Astrocyte (in vitro differentiated cells and primary cell): ENCODE measurements around the gene DPPA5. TPM values are rescaled to one million over a fixed set of nuclear protein-coding genes. Genes with fewer than 3 reads are reported as not detected.

Experiments
- DNase-seq: peaks from one replicate; pipeline ENCODE4 v3.0.0-alpha.2; 2010; ENCODE audit warnings: low read depth
- FAIRE-seq: peaks from 2 replicates; lab custom pipeline; 2011; peaks lifted over from hg19 to GRCh38; lab: Jason Lieb, UNC
- H2AFZ ChIP-seq: 2 replicates; pipeline ENCODE4 v1.6.0; 2012; ENCODE audit warnings: low read depth, low read length, inconsistent platforms
- H3K27ac ChIP-seq: 2 replicates; pipeline ENCODE4 v1.5.1; 2011; ENCODE audit warnings: low read depth, low read length, inconsistent platforms
- H3K27me3 ChIP-seq: 2 replicates; pipeline ENCODE4 v1.6.0; 2011; ENCODE audit warnings: low read length, inconsistent platforms; ENCODE audit not compliant: insufficient read depth
- H3K36me3 ChIP-seq: 2 replicates; pipeline ENCODE4 v1.5.1; 2011; ENCODE audit warnings: low read length, inconsistent platforms; ENCODE audit not compliant: insufficient read depth
- H3K4me1 ChIP-seq: 2 replicates; pipeline ENCODE4 v1.5.1; 2011; ENCODE audit warnings: low read length, inconsistent platforms; ENCODE audit not compliant: insufficient read depth
- H3K4me2 ChIP-seq: 2 replicates; pipeline ENCODE4 v1.6.0; 2012; ENCODE audit warnings: low read length, inconsistent platforms
- H3K4me3 ChIP-seq: 2 replicates; pipeline ENCODE4 v1.5.1; 2011; ENCODE audit warnings: low read depth, mild to moderate bottlenecking, low read length, inconsistent platforms; ENCODE audit not compliant: insufficient read depth
- H3K79me2 ChIP-seq: 2 replicates; pipeline ENCODE4 v1.6.0; 2012; ENCODE audit warnings: mild to moderate bottlenecking, low read length, inconsistent platforms; ENCODE audit not compliant: insufficient read depth
- H3K9ac ChIP-seq: 2 replicates; pipeline ENCODE4 v1.6.0; 2012; ENCODE audit warnings: mild to moderate bottlenecking, low read length, inconsistent platforms
- H3K9me3 ChIP-seq: 2 replicates; pipeline ENCODE4 v1.5.1; 2012; ENCODE audit warnings: low read depth, mild to moderate bottlenecking, low read length, inconsistent platforms; ENCODE audit not compliant: insufficient read depth
- H4K20me1 ChIP-seq: 2 replicates; pipeline ENCODE4 v1.6.0; 2012; ENCODE audit warnings: low read length, inconsistent platforms; ENCODE audit not compliant: insufficient read depth
- H3K27ac Mint-ChIP-seq: one replicate; pipeline ENCODE4 v1.8.0; 2021; ENCODE audit warnings: mild to moderate bottlenecking, mixed read lengths; ENCODE audit not compliant: unreplicated experiment
- H3K27me3 Mint-ChIP-seq: one replicate; pipeline ENCODE4 v1.8.0; 2021; ENCODE audit warnings: low read depth, mixed read lengths; ENCODE audit not compliant: unreplicated experiment
- H3K36me3 Mint-ChIP-seq: one replicate; pipeline ENCODE4 v1.8.0; 2021; ENCODE audit warnings: low read depth, mixed read lengths; ENCODE audit not compliant: unreplicated experiment
- H3K4me1 Mint-ChIP-seq: one replicate; pipeline ENCODE4 v1.8.0; 2021; ENCODE audit warnings: low read depth, mixed read lengths; ENCODE audit not compliant: unreplicated experiment
- H3K4me3 Mint-ChIP-seq: one replicate; pipeline ENCODE4 v1.8.0; 2021; ENCODE audit warnings: mild to moderate bottlenecking, moderate library complexity, mixed read lengths; ENCODE audit not compliant: unreplicated experiment
- H3K9me3 Mint-ChIP-seq: one replicate; pipeline ENCODE4 v1.8.0; 2021; ENCODE audit warnings: mild to moderate bottlenecking, mixed read lengths; ENCODE audit not compliant: unreplicated experiment
- EZH2 ChIP-seq: IDR thresholded peaks from 2 replicates; pipeline ENCODE4 v1.6.1; 2012; ENCODE audit warnings: mild to moderate bottlenecking, low read length, inconsistent platforms; ENCODE audit not compliant: insufficient read depth
- total RNA-seq: library from RNA; stranded (reverse); gene quantifications from 2 replicates; pipeline ENCODE4 v1.2.1, GENCODE V29; 2021
- TF ChIP-seq, protein P1 (sequence below): IDR thresholded peaks from 2 replicates; pipeline ENCODE4 v1.5.1; 2011; ENCODE audit warnings: low read depth, mild to moderate bottlenecking, inconsistent platforms, low read length, moderate library complexity; ENCODE audit not compliant: insufficient read depth

Gene DPPA5
- total RNA-seq, 1 donor from 2014 or later = not detected

DNA sequence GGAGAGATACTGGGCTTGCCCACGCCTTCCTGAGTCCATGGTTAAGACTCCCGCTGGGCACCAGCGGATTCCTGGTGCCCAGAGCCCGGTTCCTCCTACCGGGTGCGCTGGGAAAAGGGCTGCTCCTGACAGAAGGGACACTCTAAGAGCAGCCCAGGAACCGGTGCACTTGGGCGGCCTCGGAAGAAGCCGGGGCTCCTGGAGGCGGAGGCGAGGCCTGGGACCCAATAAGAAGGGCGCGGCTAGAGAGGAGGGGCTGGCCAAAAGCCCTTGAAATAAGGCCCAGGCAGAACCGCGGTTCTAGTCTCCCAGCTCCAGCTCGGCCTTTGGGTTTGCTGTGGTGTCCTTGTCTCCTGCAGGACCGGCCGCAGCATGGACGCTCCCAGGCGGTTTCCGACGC lies 8.3 kb upstream of the DPPA5 start, which contains the start of gene KHDC3L:
Gene KHDC3L (plus strand): TSS at position 301 of the 400 bp plus-strand sequence. CDS start 72 bp downstream, at position 373.
- H3K27ac ChIP-seq = no peak within 1 kb of the TSS
- H2AFZ ChIP-seq = no peak within 1 kb of the TSS
- Mint-ChIP-seq H3K27me3 (no peaks in the 10 kb centered on the region), H3K4me3 (no peak within 1 kb of the TSS), H3K36me3 (no peaks in the 10 kb centered on the region), H3K27ac (no peak within 1 kb of the TSS), H3K4me1 (no peaks in the 10 kb centered on the region), H3K9me3 (no peaks in the 10 kb centered on the region)
- FAIRE-seq (no peak), DNase-seq (no peak)
- H3K36me3 ChIP-seq = no peaks in the 10 kb centered on the region
- no peak within 1 kb of the TSS for H3K4me2 ChIP-seq
- no peak within 1 kb of the TSS for H3K9ac ChIP-seq
- TF ChIP-seq, protein P1, sequence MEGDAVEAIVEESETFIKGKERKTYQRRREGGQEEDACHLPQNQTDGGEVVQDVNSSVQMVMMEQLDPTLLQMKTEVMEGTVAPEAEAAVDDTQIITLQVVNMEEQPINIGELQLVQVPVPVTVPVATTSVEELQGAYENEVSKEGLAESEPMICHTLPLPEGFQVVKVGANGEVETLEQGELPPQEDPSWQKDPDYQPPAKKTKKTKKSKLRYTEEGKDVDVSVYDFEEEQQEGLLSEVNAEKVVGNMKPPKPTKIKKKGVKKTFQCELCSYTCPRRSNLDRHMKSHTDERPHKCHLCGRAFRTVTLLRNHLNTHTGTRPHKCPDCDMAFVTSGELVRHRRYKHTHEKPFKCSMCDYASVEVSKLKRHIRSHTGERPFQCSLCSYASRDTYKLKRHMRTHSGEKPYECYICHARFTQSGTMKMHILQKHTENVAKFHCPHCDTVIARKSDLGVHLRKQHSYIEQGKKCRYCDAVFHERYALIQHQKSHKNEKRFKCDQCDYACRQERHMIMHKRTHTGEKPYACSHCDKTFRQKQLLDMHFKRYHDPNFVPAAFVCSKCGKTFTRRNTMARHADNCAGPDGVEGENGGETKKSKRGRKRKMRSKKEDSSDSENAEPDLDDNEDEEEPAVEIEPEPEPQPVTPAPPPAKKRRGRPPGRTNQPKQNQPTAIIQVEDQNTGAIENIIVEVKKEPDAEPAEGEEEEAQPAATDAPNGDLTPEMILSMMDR = no peak
- no peak for TF ChIP-seq EZH2
- H3K27me3 ChIP-seq = no peaks in the 10 kb centered on the region
- H3K79me2 ChIP-seq = no peaks in the 10 kb centered on the region
- no peaks in the 10 kb centered on the region for H4K20me1 ChIP-seq
- no peaks in the 10 kb centered on the region for H3K9me3 ChIP-seq
- no peak within 1 kb of the TSS for H3K4me3 ChIP-seq
- H3K4me1 ChIP-seq = no peaks in the 10 kb centered on the region

DNA sequence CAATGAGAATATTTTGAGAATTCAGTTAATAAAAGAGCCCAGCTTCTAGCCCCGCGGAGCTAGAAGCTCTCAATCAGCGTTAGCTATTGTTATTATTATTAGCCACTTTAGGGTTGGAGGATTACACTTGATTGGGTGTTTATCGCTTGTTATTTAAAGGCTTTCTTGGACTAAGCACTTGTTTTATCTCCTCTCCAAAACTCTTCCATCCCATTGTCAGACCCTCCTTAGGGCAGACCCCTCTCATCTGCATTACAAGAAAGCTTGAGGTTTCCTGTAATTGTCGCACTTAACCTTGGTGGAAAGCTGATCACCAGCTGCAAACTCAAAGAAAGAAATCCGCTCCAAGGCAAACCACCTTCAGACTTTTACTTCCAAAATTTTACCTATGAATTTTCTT lies 4.8 kb downstream of the DPPA5 start:
- Histone ChIP-seq H3K36me3 (no peaks in the 10 kb centered on the region), H3K4me3 (no peak overlapping the region), H3K27me3 (peaks cover 23% of the 10 kb centered on the region), H3K9me3 (no peaks in the 10 kb centered on the region), H3K4me1 (no peaks in the 10 kb centered on the region), H3K4me2 (no peak overlapping the region), H2AFZ (no peak overlapping the region), H3K9ac (no peak overlapping the region), H3K79me2 (no peaks in the 10 kb centered on the region), H3K27ac (no peak overlapping the region), H4K20me1 (no peaks in the 10 kb centered on the region)
- H3K27me3 Mint-ChIP-seq = peaks cover 2% of the 10 kb centered on the region
- H3K27ac Mint-ChIP-seq = no peak overlapping the region
- no peaks in the 10 kb centered on the region for H3K9me3 Mint-ChIP-seq
- TF ChIP-seq, protein P1 = no peak
- TF ChIP-seq EZH2 = no peak
- H3K4me3 Mint-ChIP-seq = no peak overlapping the region
- no peaks in the 10 kb centered on the region for H3K4me1 Mint-ChIP-seq
- no peak for FAIRE-seq
- DNase-seq = no peak
- no peaks in the 10 kb centered on the region for H3K36me3 Mint-ChIP-seq

DNA sequence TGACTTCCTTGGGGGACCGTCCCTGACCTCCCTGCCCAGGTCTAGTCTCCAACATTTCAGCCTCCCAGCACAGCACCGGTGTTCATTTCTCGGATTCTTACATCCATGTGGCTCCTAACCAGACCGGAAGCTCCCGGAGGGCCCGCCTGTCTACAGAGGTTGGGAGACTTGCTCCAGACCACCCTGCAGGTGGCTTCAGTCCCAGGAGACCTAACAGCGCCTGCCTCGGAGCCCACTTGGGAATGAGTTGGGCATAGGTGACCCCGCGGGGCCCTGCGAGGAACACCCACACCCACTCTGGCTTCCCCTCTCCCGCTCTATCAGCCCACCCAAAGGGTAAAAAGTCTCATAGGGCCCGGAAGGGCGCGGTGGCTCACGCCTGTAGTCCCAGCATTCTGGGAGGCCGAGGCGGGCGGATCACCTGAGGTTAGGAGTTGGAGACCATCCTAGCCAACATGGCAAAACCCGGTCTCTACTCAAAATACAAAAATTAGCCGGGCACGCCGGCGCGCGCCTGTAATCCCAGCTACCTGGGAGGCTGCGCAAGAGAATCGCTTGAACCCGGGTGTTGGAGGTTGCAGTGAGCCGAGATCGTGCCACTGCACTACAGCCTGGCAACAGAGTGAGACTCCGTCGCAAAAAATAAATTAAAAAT lies 5.4 kb downstream of the DPPA5 start:
- Histone ChIP-seq H3K9me3 (no peaks in the 10 kb centered on the region), H3K27ac (no peak overlapping the region), H3K4me2 (no peak overlapping the region), H2AFZ (no peak overlapping the region), H3K27me3 (peaks cover 23% of the 10 kb centered on the region), H3K79me2 (no peaks in the 10 kb centered on the region), H3K4me1 (no peaks in the 10 kb centered on the region), H3K36me3 (no peaks in the 10 kb centered on the region), H3K4me3 (no peak overlapping the region), H4K20me1 (no peaks in the 10 kb centered on the region), H3K9ac (no peak overlapping the region)
- FAIRE-seq (no peak), DNase-seq (no peak)
- no peak overlapping the region for H3K4me3 Mint-ChIP-seq
- peaks cover 2% of the 10 kb centered on the region for H3K27me3 Mint-ChIP-seq
- no peak overlapping the region for H3K27ac Mint-ChIP-seq
- no peaks in the 10 kb centered on the region for H3K36me3 Mint-ChIP-seq
- TF ChIP-seq, protein P1 = no peak
- no peak for TF ChIP-seq EZH2
- no peaks in the 10 kb centered on the region for H3K4me1 Mint-ChIP-seq
- peaks cover 3% of the 10 kb centered on the region for H3K9me3 Mint-ChIP-seq
